ENCODE measurements around the gene DMTF1.

DNA sequence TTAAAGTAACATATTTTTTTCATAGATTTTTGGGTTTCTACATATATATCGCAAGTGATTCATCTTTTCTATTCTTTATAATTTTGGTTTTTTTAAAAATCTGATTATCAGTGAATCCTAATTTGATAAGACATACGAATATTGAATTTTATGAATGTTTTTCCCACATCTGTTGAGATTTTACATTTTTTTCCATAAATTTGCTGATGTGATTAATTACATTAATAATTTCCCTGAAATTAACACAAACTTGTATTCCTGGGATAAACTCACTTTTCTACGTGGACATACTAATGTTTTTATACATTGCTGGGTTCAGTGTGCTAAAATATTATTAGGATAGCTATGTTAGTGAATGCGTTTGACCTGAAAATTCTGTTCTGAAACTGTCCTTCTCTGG, 26.1 kb downstream of the DMTF1 start:
- TF ChIP-seq POLR2AphosphoS5 (IDR thresholded peaks at IDR 0.05; ENCODE audit: low read depth) (no peak), CTCF (IDR thresholded peaks at IDR 0.05; ENCODE audit: insufficient read depth, low read length) (no peak), SPI1 (IDR thresholded peaks at IDR 0.05; ENCODE audit: borderline replicate concordance, low read depth) (no peak), GABPA (IDR thresholded peaks at IDR 0.05; ENCODE audit: low read depth) (no peak)
- TF ChIP-seq, protein P1, sequence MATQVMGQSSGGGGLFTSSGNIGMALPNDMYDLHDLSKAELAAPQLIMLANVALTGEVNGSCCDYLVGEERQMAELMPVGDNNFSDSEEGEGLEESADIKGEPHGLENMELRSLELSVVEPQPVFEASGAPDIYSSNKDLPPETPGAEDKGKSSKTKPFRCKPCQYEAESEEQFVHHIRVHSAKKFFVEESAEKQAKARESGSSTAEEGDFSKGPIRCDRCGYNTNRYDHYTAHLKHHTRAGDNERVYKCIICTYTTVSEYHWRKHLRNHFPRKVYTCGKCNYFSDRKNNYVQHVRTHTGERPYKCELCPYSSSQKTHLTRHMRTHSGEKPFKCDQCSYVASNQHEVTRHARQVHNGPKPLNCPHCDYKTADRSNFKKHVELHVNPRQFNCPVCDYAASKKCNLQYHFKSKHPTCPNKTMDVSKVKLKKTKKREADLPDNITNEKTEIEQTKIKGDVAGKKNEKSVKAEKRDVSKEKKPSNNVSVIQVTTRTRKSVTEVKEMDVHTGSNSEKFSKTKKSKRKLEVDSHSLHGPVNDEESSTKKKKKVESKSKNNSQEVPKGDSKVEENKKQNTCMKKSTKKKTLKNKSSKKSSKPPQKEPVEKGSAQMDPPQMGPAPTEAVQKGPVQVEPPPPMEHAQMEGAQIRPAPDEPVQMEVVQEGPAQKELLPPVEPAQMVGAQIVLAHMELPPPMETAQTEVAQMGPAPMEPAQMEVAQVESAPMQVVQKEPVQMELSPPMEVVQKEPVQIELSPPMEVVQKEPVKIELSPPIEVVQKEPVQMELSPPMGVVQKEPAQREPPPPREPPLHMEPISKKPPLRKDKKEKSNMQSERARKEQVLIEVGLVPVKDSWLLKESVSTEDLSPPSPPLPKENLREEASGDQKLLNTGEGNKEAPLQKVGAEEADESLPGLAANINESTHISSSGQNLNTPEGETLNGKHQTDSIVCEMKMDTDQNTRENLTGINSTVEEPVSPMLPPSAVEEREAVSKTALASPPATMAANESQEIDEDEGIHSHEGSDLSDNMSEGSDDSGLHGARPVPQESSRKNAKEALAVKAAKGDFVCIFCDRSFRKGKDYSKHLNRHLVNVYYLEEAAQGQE (IDR thresholded peaks at IDR 0.05; ENCODE audit: insufficient replicate concordance, low read depth), result no peak

All from HL-60 (cell line).